CD4-positive, alpha-beta T cell (primary cell): ENCODE measurements around the gene NDUFV3. TPM values are rescaled to one million over a fixed set of nuclear protein-coding genes. Genes with fewer than 3 reads are reported as not detected.
"Not testable (repeated sequence)": the region's sequence is repeated elsewhere in the genome, so short reads cannot be mapped to it uniquely, and the experiment has no call there.

ENCODE experiments used
- ATAC-seq: fragments of 200-7000 bp; cut with Tn5 transposase; one replicate; pipeline ENCODE4 v1.10.0; 2022; ENCODE audit warnings: mild to moderate bottlenecking; ENCODE audit not compliant: poor library complexity
- CTCF ChIA-PET: fragments of 350-600 bp; sonication (Branson Sonifier 250); formaldehyde crosslinking; loops from one replicate; lab custom pipeline; 2021; ENCODE audit warnings: antibody characterized with exemption, inconsistent platforms; lab: Charles Lee
- POLR2A ChIA-PET: fragments of 350-600 bp; sonication (Branson Sonifier 250); formaldehyde crosslinking; loops from one replicate; lab custom pipeline; 2021; ENCODE audit warnings: antibody characterized with exemption, inconsistent platforms; lab: Charles Lee
- DNase-seq, 14 experiments: peaks; one replicate each; pipeline ENCODE4 v3.0.0-alpha.2; 2013 to 2020; ENCODE audit warnings: mixed read lengths in 2 of 14
- H3K27ac ChIP-seq, 2 donors: one replicate each; pipeline versions ENCODE4 v1.5.1 to v1.7.0; 2013; ENCODE audit warnings: low read length in 2 of 2, low read depth in 1 of 2, mild to moderate bottlenecking in 1 of 2
- H3K27me3 ChIP-seq, 2 experiments: 1 replicate in 1 of 2; 2 replicates in 1 of 2; pipeline versions ENCODE4 v1.6.1 to v1.7.0; 2013; ENCODE audit warnings: low read length in 2 of 2, control low read depth in 1 of 2, mild to moderate bottlenecking in 1 of 2, moderate library complexity in 1 of 2; ENCODE audit not compliant: insufficient read depth in 2 of 2, control insufficient read depth in 1 of 2
- H3K36me3 ChIP-seq: one replicate; pipeline ENCODE4 v1.6.1; 2013; ENCODE audit warnings: low read length, control low read depth; ENCODE audit not compliant: insufficient read depth
- H3K4me1 ChIP-seq: one replicate; pipeline ENCODE4 v1.6.1; 2013; ENCODE audit warnings: low read length, control low read depth; ENCODE audit not compliant: insufficient read depth
- H3K4me3 ChIP-seq: one replicate; pipeline ENCODE4 v1.5.1; 2013; ENCODE audit warnings: mild to moderate bottlenecking, low read length, moderate library complexity
- H3K9me3 ChIP-seq, 2 experiments: 1 replicate in 1 of 2; 2 replicates in 1 of 2; pipeline versions ENCODE4 v1.6.1 to v1.7.0; 2013; ENCODE audit warnings: low read length in 2 of 2, mild to moderate bottlenecking in 2 of 2, control low read depth in 1 of 2, moderate library complexity in 1 of 2; ENCODE audit not compliant: control insufficient read depth in 1 of 2, insufficient read depth in 1 of 2
- H3K27ac Mint-ChIP-seq: one replicate; pipeline ENCODE4 v1.8.0; 2020; ENCODE audit warnings: mixed read lengths
- H3K27me3 Mint-ChIP-seq: one replicate; pipeline ENCODE4 v1.8.0; 2021; ENCODE audit warnings: mixed read lengths
- H3K36me3 Mint-ChIP-seq: one replicate; pipeline ENCODE4 v1.8.0; 2021; ENCODE audit warnings: low read depth, mixed read lengths
- H3K4me1 Mint-ChIP-seq: one replicate; pipeline ENCODE4 v1.8.0; 2021; ENCODE audit warnings: low read depth, mixed read lengths
- H3K4me3 Mint-ChIP-seq: one replicate; pipeline ENCODE4 v1.8.0; 2020; ENCODE audit warnings: mild to moderate bottlenecking, mixed read lengths
- H3K9me3 Mint-ChIP-seq: one replicate; pipeline ENCODE4 v1.8.0; 2020; ENCODE audit warnings: mixed read lengths
- intact Hi-C, 2 experiments: fragments of 100-400 bp; cut with DNase I in 1 of 2; cut with micrococcal nuclease in 1 of 2; formaldehyde crosslinking; loops; one replicate each; pipeline versions ENCODE4 v1.15.1 to v1.9.0; 2023 to 2025; cut with DNase I, micrococcal nuclease
- total RNA-seq, 174 experiments: library from RNA in 2 of 174; stranded (reverse) in 2 of 174; gene quantifications; one replicate each; pipeline ENCODE4 v1.2.3 and lab custom pipeline; 2021 to 2026
- TF ChIP-seq, protein P1 (sequence below): fragments of 200-600 bp; IDR thresholded peaks from one replicate; pipeline ENCODE4 v1.8.0; 2022; ENCODE audit warnings: antibody characterized with exemption, mild to moderate bottlenecking

The NDUFV3 gene
- total RNA-seq, 2 experiments from 2014 or later = 15.3 to 15.8 TPM

DNA sequence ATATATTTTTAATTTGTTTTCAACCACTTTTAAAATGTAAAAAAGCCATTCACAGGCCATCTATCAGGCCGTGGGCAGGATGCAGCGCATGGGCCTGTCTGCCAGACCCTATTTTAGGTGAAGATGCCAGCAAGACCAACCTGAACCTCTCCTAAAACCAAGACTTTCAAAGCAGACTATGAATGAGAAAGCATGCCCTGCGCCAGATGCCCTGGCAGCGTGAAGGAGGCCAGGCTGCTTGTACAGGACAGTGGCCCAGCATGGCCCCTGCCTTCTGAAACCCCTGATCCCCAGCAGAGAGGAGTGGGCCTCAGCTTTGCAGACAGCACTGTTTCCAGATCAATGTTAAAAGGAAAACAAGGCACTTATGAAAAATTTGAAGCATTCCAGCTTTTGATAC, 45.4 kb upstream of the NDUFV3 start:
- Histone ChIP-seq H3K27ac (no peak overlapping the region), H3K27me3 (no peaks in the 10 kb centered on the region), H3K36me3 (peaks cover 62% of the 10 kb centered on the region), H3K4me3 (no peak overlapping the region), H3K9me3 (peaks cover 0 to 6% of the 10 kb centered on the region in 2 experiments), H3K4me1 (no peaks in the 10 kb centered on the region)
- H3K4me3 Mint-ChIP-seq = no peak overlapping the region
- H3K27me3 Mint-ChIP-seq = no peaks in the 10 kb centered on the region
- no peaks in the 10 kb centered on the region for H3K4me1 Mint-ChIP-seq
- ChIA-PET CTCF (no interaction called here), POLR2A (no interaction called here)
- H3K9me3 Mint-ChIP-seq = no peaks in the 10 kb centered on the region
- no peak overlapping the region for H3K27ac Mint-ChIP-seq
- ATAC-seq (no peak), DNase-seq (no peak)
- intact Hi-C loops = no loop called here
- TF ChIP-seq, protein P1, sequence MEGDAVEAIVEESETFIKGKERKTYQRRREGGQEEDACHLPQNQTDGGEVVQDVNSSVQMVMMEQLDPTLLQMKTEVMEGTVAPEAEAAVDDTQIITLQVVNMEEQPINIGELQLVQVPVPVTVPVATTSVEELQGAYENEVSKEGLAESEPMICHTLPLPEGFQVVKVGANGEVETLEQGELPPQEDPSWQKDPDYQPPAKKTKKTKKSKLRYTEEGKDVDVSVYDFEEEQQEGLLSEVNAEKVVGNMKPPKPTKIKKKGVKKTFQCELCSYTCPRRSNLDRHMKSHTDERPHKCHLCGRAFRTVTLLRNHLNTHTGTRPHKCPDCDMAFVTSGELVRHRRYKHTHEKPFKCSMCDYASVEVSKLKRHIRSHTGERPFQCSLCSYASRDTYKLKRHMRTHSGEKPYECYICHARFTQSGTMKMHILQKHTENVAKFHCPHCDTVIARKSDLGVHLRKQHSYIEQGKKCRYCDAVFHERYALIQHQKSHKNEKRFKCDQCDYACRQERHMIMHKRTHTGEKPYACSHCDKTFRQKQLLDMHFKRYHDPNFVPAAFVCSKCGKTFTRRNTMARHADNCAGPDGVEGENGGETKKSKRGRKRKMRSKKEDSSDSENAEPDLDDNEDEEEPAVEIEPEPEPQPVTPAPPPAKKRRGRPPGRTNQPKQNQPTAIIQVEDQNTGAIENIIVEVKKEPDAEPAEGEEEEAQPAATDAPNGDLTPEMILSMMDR = no peak
- peaks cover 80% of the 10 kb centered on the region for H3K36me3 Mint-ChIP-seq

- CTCF ChIA-PET, H3K4me1 Mint-ChIP-seq, H3K9me3 Mint-ChIP-seq, H3K27ac ChIP-seq, H3K4me1 ChIP-seq, H3K9me3 ChIP-seq, POLR2A ChIA-PET, ATAC-seq, H3K4me3 ChIP-seq, H3K27ac Mint-ChIP-seq, DNase-seq, H3K27me3 ChIP-seq, H3K27me3 Mint-ChIP-seq, H3K4me3 Mint-ChIP-seq, intact Hi-C loops: not testable (repeated sequence)
- H3K36me3 Mint-ChIP-seq = peaks cover 74% of the 10 kb centered on the region
- peaks cover 68% of the 10 kb centered on the region for H3K36me3 ChIP-seq
These were observed 44.8 kb upstream of the NDUFV3 start for GRCh38 chr21:42848144-42848931.

GRCh38 chr21:42848932-42849758, 44.0 kb upstream of the NDUFV3 start:
- H3K36me3 Mint-ChIP-seq = peaks cover 72% of the 10 kb centered on the region
- no peaks in the 10 kb centered on the region for H3K9me3 Mint-ChIP-seq
- H3K27me3 Mint-ChIP-seq = no peaks in the 10 kb centered on the region
- POLR2A ChIA-PET = no interaction called here
- no peak for DNase-seq
- Histone ChIP-seq H3K36me3 (peaks cover 72% of the 10 kb centered on the region), H3K4me1 (no peaks in the 10 kb centered on the region), H3K4me3 (no peak overlapping the region), H3K27me3 (no peaks in the 10 kb centered on the region), H3K27ac (no peak overlapping the region), H3K9me3 (peaks cover 0 to 6% of the 10 kb centered on the region in 2 experiments)
- no peaks in the 10 kb centered on the region for H3K4me1 Mint-ChIP-seq
- H3K4me3 Mint-ChIP-seq = no peak overlapping the region
- intact Hi-C loops = no loop called here
- CTCF ChIA-PET = no interaction called here
- ATAC-seq = no peak
- no peak overlapping the region for H3K27ac Mint-ChIP-seq
- TF ChIP-seq, protein P1 = no peak
